ENCODE results near the gene MAP4K4.

The MAP4K4 gene

DNA sequence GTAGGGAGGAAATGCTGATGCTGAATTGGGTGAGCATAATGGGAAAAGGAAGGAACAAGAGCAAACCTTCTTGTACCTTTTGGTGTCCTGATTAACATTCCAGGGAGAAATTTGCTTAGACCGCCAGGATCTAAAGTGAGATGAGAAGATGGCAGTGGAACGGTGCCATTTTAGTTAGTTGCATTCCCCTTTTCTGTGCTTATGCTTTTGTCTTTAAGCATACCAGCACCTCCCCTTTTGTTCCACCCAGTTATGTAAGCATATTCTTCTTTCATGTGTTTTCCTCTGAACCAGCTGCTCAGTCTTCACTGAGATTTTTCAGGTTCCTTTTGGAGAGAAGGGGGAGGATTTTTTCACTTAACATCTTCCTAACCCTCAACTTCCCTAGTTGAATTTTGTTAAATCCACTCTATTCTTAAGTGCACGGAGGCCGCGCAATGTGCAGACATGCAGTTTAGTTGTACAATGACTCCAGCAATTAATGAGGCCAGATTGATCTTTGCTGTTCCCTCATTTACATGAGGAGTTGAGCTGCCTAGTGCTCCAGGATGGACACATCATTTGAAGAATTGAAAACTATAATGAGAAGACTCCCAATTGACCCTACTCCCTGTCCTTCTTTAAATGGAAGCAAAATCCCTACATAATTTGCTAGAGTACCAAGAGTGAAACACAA, 73.9 kb downstream of the MAP4K4 start:
- no peak for TF ChIP-seq GATA3 (IDR thresholded peaks at IDR 0.05; ENCODE audit: low read depth, low read length)
- no peak for TF ChIP-seq GATA2 (IDR thresholded peaks at IDR 0.05; ENCODE audit: low read depth, low read length)

- TF ChIP-seq GATA3 (IDR thresholded peaks at IDR 0.05; ENCODE audit: low read depth, low read length): no peak
- TF ChIP-seq GATA2 (IDR thresholded peaks at IDR 0.05; ENCODE audit: low read depth, low read length): no peak
Measured at GRCh38 chr2:101771910-101772321, 74.4 kb downstream of the MAP4K4 start.

DNA sequence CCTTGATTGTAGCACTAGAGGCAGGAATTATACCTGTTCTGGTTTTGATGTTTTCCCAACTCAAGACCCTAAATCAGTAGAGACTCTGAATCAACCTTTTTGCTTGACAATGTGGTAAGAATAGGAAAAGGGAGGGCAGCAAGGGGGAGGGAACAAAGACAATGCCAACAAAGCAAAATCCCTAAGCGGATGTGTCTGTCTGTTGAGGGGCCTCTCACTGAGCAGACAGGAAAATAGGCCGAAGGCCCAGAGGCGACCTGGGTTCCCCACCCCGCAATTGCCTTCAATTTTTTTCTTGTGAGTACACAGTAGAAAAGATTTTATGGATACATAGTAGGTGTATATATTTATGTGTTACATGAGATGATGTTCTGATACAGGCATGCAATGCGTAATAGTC, 75.6 kb downstream of the MAP4K4 start:
- TF ChIP-seq GATA2 (IDR thresholded peaks at IDR 0.05; ENCODE audit: low read depth, low read length): no peak
- no peak for TF ChIP-seq GATA3 (IDR thresholded peaks at IDR 0.05; ENCODE audit: low read depth, low read length)

DNA sequence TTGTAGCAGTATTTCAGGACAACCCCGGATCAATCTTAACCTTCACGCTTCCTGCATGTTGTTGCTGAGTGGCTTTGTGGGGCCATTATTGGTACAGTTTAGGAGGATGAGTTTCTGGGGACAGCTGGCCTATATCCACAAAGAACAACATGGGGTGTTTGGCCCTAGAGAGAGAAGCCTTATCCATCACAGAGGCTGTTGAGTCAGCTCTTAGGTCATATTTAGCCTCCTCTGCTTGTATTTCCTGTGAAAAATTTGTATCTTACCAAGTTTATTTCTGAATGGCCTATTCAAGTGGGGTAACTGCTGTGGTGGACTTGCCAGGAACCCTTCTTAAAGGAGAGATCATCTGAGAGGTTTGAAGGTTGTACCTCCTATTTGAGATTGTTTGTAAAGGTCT, 77.6 kb downstream of the MAP4K4 start:
- TF ChIP-seq GATA2 (IDR thresholded peaks at IDR 0.05; ENCODE audit: low read depth, low read length) (no peak), GATA3 (IDR thresholded peaks at IDR 0.05; ENCODE audit: low read depth, low read length) (no peak)

- no peak for TF ChIP-seq GATA2 (IDR thresholded peaks at IDR 0.05; ENCODE audit: low read depth, low read length)
- TF ChIP-seq GATA3 (IDR thresholded peaks at IDR 0.05; ENCODE audit: low read depth, low read length): no peak
Measured at GRCh38 chr2:101775636-101776035, 78.1 kb downstream of the MAP4K4 start.

DNA sequence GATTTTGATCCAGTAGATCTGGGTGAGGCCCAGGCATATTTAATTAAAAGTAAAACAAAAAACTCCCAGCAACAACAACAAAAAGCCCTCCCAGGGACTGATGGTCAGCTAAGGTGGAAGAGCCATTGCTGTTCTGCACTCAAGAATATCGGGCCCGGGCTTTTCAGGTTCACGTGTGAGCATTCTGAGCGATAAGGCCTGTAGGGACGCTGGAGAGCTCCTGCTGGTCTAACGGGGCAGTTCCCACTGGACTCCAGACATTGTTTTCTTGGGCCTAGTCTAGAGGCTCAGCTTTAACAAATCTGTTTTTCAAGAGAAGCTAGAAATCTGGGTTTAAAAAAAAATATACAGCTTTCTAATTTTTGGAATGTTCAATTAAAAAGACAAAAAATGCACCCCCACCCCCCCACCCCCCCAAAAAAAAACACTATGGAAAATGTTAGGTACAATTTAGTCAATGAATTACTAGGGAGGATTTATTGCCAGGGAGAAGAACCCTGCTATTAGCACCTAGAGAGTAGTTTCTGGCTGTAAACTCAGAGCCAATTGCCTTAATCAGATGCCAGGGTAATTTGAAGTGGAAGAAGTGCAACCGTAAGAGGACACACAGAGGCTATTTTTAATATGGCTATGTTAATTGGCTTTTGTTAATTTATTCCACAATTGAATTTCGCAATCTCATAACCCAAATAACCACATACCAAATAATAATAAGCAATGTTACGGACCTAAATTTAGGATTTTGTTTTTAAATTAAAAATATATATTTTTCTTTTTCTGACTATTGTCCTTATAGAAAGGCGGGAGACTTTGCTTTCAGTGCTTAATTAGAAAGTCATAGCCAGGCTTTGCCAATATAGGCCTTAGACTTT, 78.9 kb downstream of the MAP4K4 start:
- TF ChIP-seq GATA2 (IDR thresholded peaks at IDR 0.05; ENCODE audit: low read depth, low read length) (no peak), GATA3 (IDR thresholded peaks at IDR 0.05; ENCODE audit: low read depth, low read length) (no peak)

- TF ChIP-seq GATA2 (IDR thresholded peaks at IDR 0.05; ENCODE audit: low read depth, low read length): no peak
- TF ChIP-seq GATA3 (IDR thresholded peaks at IDR 0.05; ENCODE audit: low read depth, low read length): no peak
Measured at GRCh38 chr2:101777337-101777736, 79.8 kb downstream of the MAP4K4 start.

DNA sequence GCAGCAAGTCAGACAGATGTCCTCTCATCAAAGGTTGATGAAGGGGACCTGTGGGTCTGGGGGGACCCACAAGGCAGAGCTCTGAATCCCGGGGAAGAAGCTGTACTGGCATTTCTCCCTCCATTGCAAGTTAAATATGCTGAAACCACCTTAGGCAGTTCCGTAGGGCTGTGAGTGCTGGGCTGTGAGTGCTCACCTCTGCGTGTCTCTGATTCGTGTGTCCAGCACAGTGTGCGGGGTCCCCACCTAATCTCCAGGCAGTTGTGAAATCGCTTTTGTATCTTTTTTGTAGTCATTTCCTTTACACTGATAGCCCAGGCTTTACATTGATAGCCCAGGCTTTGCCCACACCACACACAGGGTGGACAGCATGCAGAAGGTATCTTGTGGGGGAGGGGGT, 80.6 kb downstream of the MAP4K4 start:
- TF ChIP-seq GATA2 (IDR thresholded peaks at IDR 0.05; ENCODE audit: low read depth, low read length) (no peak), GATA3 (IDR thresholded peaks at IDR 0.05; ENCODE audit: low read depth, low read length) (no peak)

DNA sequence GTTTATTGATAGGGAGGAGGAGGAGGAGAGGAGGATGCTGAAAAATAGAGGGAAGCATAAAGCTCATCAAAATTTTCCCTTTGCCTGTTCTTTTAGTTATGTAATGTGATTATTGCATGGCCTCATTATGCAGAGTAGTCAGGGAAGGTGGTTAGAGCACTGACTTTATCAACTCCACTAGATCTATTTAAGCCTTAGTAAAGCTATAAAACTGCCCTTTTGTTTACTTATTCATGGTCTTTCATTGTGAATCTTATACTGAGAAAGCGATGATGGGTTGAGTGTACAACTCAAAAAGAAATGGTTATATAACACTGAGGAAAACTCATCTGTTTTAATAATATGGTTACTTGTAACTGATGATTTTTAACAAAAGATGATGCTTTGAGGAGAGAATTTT, 81.7 kb downstream of the MAP4K4 start:
- TF ChIP-seq GATA3 (IDR thresholded peaks at IDR 0.05; ENCODE audit: low read depth, low read length) (no peak), GATA2 (IDR thresholded peaks at IDR 0.05; ENCODE audit: low read depth, low read length) (no peak)

DNA sequence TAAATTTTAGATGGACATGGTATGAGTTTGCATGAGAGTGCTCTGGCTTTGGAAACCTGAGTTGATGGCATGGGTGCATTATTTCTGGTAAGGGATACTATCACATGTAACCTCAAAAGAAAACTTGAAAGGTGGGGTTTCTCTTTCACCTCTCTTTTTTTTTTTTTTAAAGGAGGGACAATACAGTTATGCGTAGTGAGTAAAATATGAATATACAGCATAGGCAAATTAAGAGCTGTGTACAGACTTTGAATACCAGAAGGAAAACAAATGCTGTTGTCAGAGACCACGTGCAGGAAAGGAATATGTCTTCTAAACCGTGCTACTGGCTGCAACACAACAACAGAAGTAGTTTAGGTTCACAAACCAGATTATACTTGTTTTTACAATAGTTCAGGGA, 82.1 kb downstream of the MAP4K4 start:
- TF ChIP-seq GATA3 (IDR thresholded peaks at IDR 0.05; ENCODE audit: low read depth, low read length): no peak
- TF ChIP-seq GATA2 (IDR thresholded peaks at IDR 0.05; ENCODE audit: low read depth, low read length): no peak

- TF ChIP-seq GATA2 (IDR thresholded peaks at IDR 0.05; ENCODE audit: low read depth, low read length) (no peak), GATA3 (IDR thresholded peaks at IDR 0.05; ENCODE audit: low read depth, low read length) (no peak)
Measured at GRCh38 chr2:101781326-101781725, 83.8 kb downstream of the MAP4K4 start.

GRCh38 chr2:101781791-101782426, 84.4 kb downstream of the MAP4K4 start:
- TF ChIP-seq GATA2 (IDR thresholded peaks at IDR 0.05; ENCODE audit: low read depth, low read length): no peak
- TF ChIP-seq GATA3 (IDR thresholded peaks at IDR 0.05; ENCODE audit: low read depth, low read length): no peak

- TF ChIP-seq GATA2 (IDR thresholded peaks at IDR 0.05; ENCODE audit: low read depth, low read length) (no peak), GATA3 (IDR thresholded peaks at IDR 0.05; ENCODE audit: low read depth, low read length) (no peak)
Measured at GRCh38 chr2:101782427-101782792, 84.9 kb downstream of the MAP4K4 start.

DNA sequence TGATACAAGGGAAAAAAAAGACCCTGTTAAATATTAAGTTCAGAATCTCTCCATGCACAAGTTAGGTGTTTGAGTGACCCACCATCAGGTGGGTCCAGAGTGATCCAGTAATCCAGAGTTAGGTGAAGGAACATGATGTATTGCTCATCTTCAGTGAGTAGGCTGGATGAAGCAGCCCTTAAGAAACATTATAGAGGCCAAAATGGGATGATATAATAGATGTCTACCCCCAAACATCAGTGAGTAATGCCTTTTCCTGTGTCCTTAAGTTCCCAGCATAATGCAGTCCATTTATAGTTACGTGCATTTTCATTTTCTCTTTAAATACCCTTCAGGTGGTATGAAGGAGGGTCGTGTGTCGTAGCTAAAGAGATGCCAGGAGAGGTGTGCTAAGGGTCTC, 89.6 kb downstream of the MAP4K4 start:
- TF ChIP-seq GATA3 (IDR thresholded peaks at IDR 0.05; ENCODE audit: low read depth, low read length) (no peak), GATA2 (IDR thresholded peaks at IDR 0.05; ENCODE audit: low read depth, low read length) (no peak)

GRCh38 chr2:101788565-101788964, 91.1 kb downstream of the MAP4K4 start:
- TF ChIP-seq GATA2 (IDR thresholded peaks at IDR 0.05; ENCODE audit: low read depth, low read length): no peak
- TF ChIP-seq GATA3 (IDR thresholded peaks at IDR 0.05; ENCODE audit: low read depth, low read length): no peak

Measured in SH-SY5Y (cell line).